ENCODE results near the gene TBL1X. TPM values are rescaled to one million over a fixed set of nuclear protein-coding genes. Genes with fewer than 3 reads are reported as not detected.

TBL1X gene
- polyA plus RNA-seq, 3 donors = 23.0 to 26.1 (median 25.7) TPM

- DNase-seq (ENCODE audit: low read depth in 3 of 3, low spot score in 2 of 3) = no peak
These were observed 111.2 kb downstream of the TBL1X start for GRCh38 chrX:9576059-9576458.

- DNase-seq (ENCODE audit: low read depth in 3 of 3, low spot score in 2 of 3) = no peak
These were observed 112.7 kb downstream of the TBL1X start for GRCh38 chrX:9577555-9577954.

- DNase-seq (ENCODE audit: low read depth in 3 of 3, low spot score in 2 of 3) = no peak
These were observed 113.4 kb downstream of the TBL1X start for GRCh38 chrX:9578083-9578779.

- no peak for DNase-seq (ENCODE audit: low read depth in 3 of 3, low spot score in 2 of 3)
These were observed 117.0 kb downstream of the TBL1X start for GRCh38 chrX:9581771-9582385.

GRCh38 chrX:9582956-9583355 lies 118.1 kb downstream of the TBL1X start:
- DNase-seq (ENCODE audit: low read depth in 3 of 3, low spot score in 2 of 3) = no peak

- no peak for DNase-seq (ENCODE audit: low read depth in 3 of 3, low spot score in 2 of 3)
These were observed 122.1 kb downstream of the TBL1X start for GRCh38 chrX:9586992-9587392.

- DNase-seq (ENCODE audit: low read depth in 3 of 3, low spot score in 2 of 3) = no peak
These were observed 122.8 kb downstream of the TBL1X start for GRCh38 chrX:9587642-9588041.

- no peak for DNase-seq (ENCODE audit: low read depth in 3 of 3, low spot score in 2 of 3)
These were observed 126.6 kb downstream of the TBL1X start for GRCh38 chrX:9591496-9591895.

- DNase-seq (ENCODE audit: low read depth in 3 of 3, low spot score in 2 of 3) = no peak
These were observed 128.9 kb downstream of the TBL1X start for GRCh38 chrX:9593756-9594155.

GRCh38 chrX:9595174-9595573 lies 130.3 kb downstream of the TBL1X start:
- no peak for DNase-seq (ENCODE audit: low read depth in 3 of 3, low spot score in 2 of 3)

- DNase-seq (ENCODE audit: low read depth in 3 of 3, low spot score in 2 of 3) = no peak
These were observed 132.0 kb downstream of the TBL1X start for GRCh38 chrX:9596837-9597236.

- DNase-seq (ENCODE audit: low read depth in 3 of 3, low spot score in 2 of 3) = no peak
These were observed 132.6 kb downstream of the TBL1X start for GRCh38 chrX:9597361-9598035.

- DNase-seq (ENCODE audit: low read depth in 3 of 3, low spot score in 2 of 3) = no peak
These were observed 133.5 kb downstream of the TBL1X start for GRCh38 chrX:9598344-9598743.

GRCh38 chrX:9604111-9604907 lies 139.5 kb downstream of the TBL1X start:
- DNase-seq (ENCODE audit: low read depth in 3 of 3, low spot score in 2 of 3) = no peak

- DNase-seq (ENCODE audit: low read depth in 3 of 3, low spot score in 2 of 3) = no peak
These were observed 140.0 kb downstream of the TBL1X start for GRCh38 chrX:9604908-9605306.

- no peak for DNase-seq (ENCODE audit: low read depth in 3 of 3, low spot score in 2 of 3)
These were observed 140.6 kb downstream of the TBL1X start for GRCh38 chrX:9605484-9605883.

GRCh38 chrX:9606971-9607370 lies 142.1 kb downstream of the TBL1X start:
- no peak for DNase-seq (ENCODE audit: low read depth in 3 of 3, low spot score in 2 of 3)

- no peak for DNase-seq (ENCODE audit: low read depth in 3 of 3, low spot score in 2 of 3)
These were observed 144.6 kb downstream of the TBL1X start for GRCh38 chrX:9609499-9609898.

GRCh38 chrX:9609987-9610386 lies 145.1 kb downstream of the TBL1X start:
- no peak for DNase-seq (ENCODE audit: low read depth in 3 of 3, low spot score in 2 of 3)

GRCh38 chrX:9610771-9611392 lies 146.0 kb downstream of the TBL1X start:
- no peak for DNase-seq (ENCODE audit: low read depth in 3 of 3, low spot score in 2 of 3)
